HEK293 (cell line): ENCODE measurements around the gene DHX40.

ENCODE experiments used
- CTCF ChIA-PET: fragments of 350-600 bp; formaldehyde crosslinking; extraction: SDS; loops from one replicate; lab custom pipeline; 2021; ENCODE audit warnings: antibody characterized with exemption; lab: Yijun Ruan, JAX
- POLR2A ChIA-PET: fragments of 300-600 bp; formaldehyde crosslinking; extraction: SDS; loops from one replicate; lab custom pipeline; 2020; ENCODE audit warnings: antibody characterized with exemption, inconsistent platforms; lab: Yijun Ruan, JAX
- H3K27ac ChIP-seq: fragments of 200-500 bp; sonication (Bioruptor generic); 2 replicates; pipeline ENCODE4 v1.5.1; 2014; ENCODE audit warnings: low read depth, low read length, control low read depth, inconsistent platforms; ENCODE audit errors: extremely low read depth
- H3K36me3 ChIP-seq, 2 experiments: fragments of 200-500 bp in 1 of 2; sonication (Bioruptor generic) in 1 of 2; 1 replicate in 1 of 2; 2 replicates in 1 of 2; pipeline ENCODE4 v1.5.1; 2014 to 2017; ENCODE audit warnings: inconsistent platforms in 2 of 2, low read length in 2 of 2; ENCODE audit not compliant: control insufficient read depth in 2 of 2, insufficient read depth in 1 of 2
- H3K4me1 ChIP-seq: fragments of 200-500 bp; sonication (Bioruptor generic); 2 replicates; pipeline ENCODE4 v1.5.1; 2014; ENCODE audit warnings: mild to moderate bottlenecking, low read length, inconsistent platforms; ENCODE audit not compliant: control insufficient read depth, insufficient read depth
- H3K4me3 ChIP-seq: 2 replicates; pipeline ENCODE4 v1.5.1; 2011; ENCODE audit warnings: low read depth, mild to moderate bottlenecking, control low read depth, low read length, moderate library complexity
- H3K9me3 ChIP-seq: fragments of 200-500 bp; sonication (Bioruptor generic); 2 replicates; pipeline ENCODE4 v1.5.1; 2014; ENCODE audit warnings: low read depth, low read length, inconsistent platforms; ENCODE audit not compliant: control insufficient read depth, insufficient read depth
- GLI2 ChIP-seq: fragments of 450-650 bp; formaldehyde crosslinking; IDR thresholded peaks from 2 replicates; pipeline ENCODE4; 2017; ENCODE audit warnings: missing biosample characterization, missing genetic modification characterization, low read depth, borderline replicate concordance
- KLF10 ChIP-seq: fragments of 450-650 bp; IDR thresholded peaks from 2 replicates; pipeline ENCODE4 v1.5.1; 2018; ENCODE audit warnings: missing biosample characterization, mild to moderate bottlenecking, missing genetic modification characterization
- MYNN ChIP-seq: fragments of 450-650 bp; formaldehyde crosslinking; IDR thresholded peaks from 2 replicates; pipeline ENCODE4 v1.5.1; 2016; ENCODE audit warnings: missing biosample characterization, missing genetic modification characterization, borderline replicate concordance
- REPIN1 ChIP-seq: fragments of 450-650 bp; formaldehyde crosslinking; IDR thresholded peaks from 2 replicates; pipeline ENCODE4 v1.5.1; 2017; ENCODE audit warnings: missing biosample characterization, missing genetic modification characterization, low read depth
- WT1 ChIP-seq: fragments of 450-650 bp; formaldehyde crosslinking; IDR thresholded peaks from 2 replicates; pipeline ENCODE4 v1.5.1; 2016; ENCODE audit warnings: missing biosample characterization, missing genetic modification characterization
- ZBTB1 ChIP-seq: fragments of 450-650 bp; formaldehyde crosslinking; IDR thresholded peaks from 2 replicates; pipeline ENCODE4 v1.5.1; 2016; ENCODE audit warnings: missing biosample characterization, missing genetic modification characterization
- ZBTB10 ChIP-seq: fragments of 450-650 bp; formaldehyde crosslinking; IDR thresholded peaks from 2 replicates; pipeline ENCODE4 v1.5.1; 2016; ENCODE audit warnings: missing biosample characterization, missing genetic modification characterization
- ZFP69B ChIP-seq: fragments of 450-650 bp; formaldehyde crosslinking; IDR thresholded peaks from 2 replicates; pipeline ENCODE4 v1.5.1; 2016; ENCODE audit warnings: missing biosample characterization, missing genetic modification characterization
- ZNF155 ChIP-seq: fragments of 450-650 bp; formaldehyde crosslinking; IDR thresholded peaks from 2 replicates; pipeline ENCODE4 v1.5.1; 2016; ENCODE audit warnings: missing biosample characterization, missing genetic modification characterization
- ZNF214 ChIP-seq: fragments of 450-650 bp; formaldehyde crosslinking; IDR thresholded peaks from 2 replicates; pipeline ENCODE4 v1.5.1; 2017; ENCODE audit warnings: missing biosample characterization, mild to moderate bottlenecking, missing genetic modification characterization, borderline replicate concordance
- ZNF311 ChIP-seq: fragments of 450-650 bp; formaldehyde crosslinking; IDR thresholded peaks from 2 replicates; pipeline ENCODE4 v1.5.1; 2017; ENCODE audit warnings: missing biosample characterization, missing genetic modification characterization, borderline replicate concordance
- ZNF362 ChIP-seq: fragments of 450-650 bp; formaldehyde crosslinking; IDR thresholded peaks from 2 replicates; pipeline ENCODE4 v1.5.1; 2016; ENCODE audit warnings: missing biosample characterization, missing genetic modification characterization
- ZNF391 ChIP-seq: fragments of 450-650 bp; formaldehyde crosslinking; IDR thresholded peaks from 2 replicates; pipeline ENCODE4 v1.5.1; 2016; ENCODE audit warnings: low read depth, missing biosample characterization, missing genetic modification characterization, borderline replicate concordance
- ZNF473 ChIP-seq: fragments of 450-650 bp; formaldehyde crosslinking; IDR thresholded peaks from 2 replicates; pipeline ENCODE4 v1.5.1; 2017; ENCODE audit warnings: missing biosample characterization, missing genetic modification characterization
- ZNF501 ChIP-seq: fragments of 450-650 bp; formaldehyde crosslinking; IDR thresholded peaks from 2 replicates; pipeline ENCODE4 v1.5.1; 2016; ENCODE audit warnings: missing biosample characterization, missing genetic modification characterization
- ZNF548 ChIP-seq: fragments of 450-650 bp; formaldehyde crosslinking; IDR thresholded peaks from 2 replicates; pipeline ENCODE4 v1.5.1; 2016; ENCODE audit warnings: missing biosample characterization, missing genetic modification characterization
- ZNF580 ChIP-seq: fragments of 450-650 bp; formaldehyde crosslinking; IDR thresholded peaks from 2 replicates; pipeline ENCODE4 v1.5.1; 2016; ENCODE audit warnings: missing biosample characterization, missing genetic modification characterization
- ZNF623 ChIP-seq: fragments of 450-650 bp; formaldehyde crosslinking; IDR thresholded peaks from 2 replicates; pipeline ENCODE4 v1.5.1; 2016; ENCODE audit warnings: missing biosample characterization, missing genetic modification characterization
- ZNF629 ChIP-seq: fragments of 450-650 bp; formaldehyde crosslinking; IDR thresholded peaks from 2 replicates; pipeline ENCODE4 v1.5.1; 2017; ENCODE audit warnings: missing biosample characterization, missing genetic modification characterization
- ZNF747 ChIP-seq: fragments of 450-650 bp; formaldehyde crosslinking; IDR thresholded peaks from 2 replicates; pipeline ENCODE4 v1.5.1; 2016; ENCODE audit warnings: missing biosample characterization, missing genetic modification characterization
- ZNF777 ChIP-seq: fragments of 450-650 bp; formaldehyde crosslinking; IDR thresholded peaks from 2 replicates; pipeline ENCODE4 v1.5.1; 2017; ENCODE audit warnings: missing biosample characterization, missing genetic modification characterization, borderline replicate concordance
- TF ChIP-seq, protein P1 (sequence below): fragments of 450-650 bp; formaldehyde crosslinking; conservative IDR thresholded peaks from 2 replicates; pipeline ENCODE4 v1.5.1; 2016; ENCODE audit warnings: low read depth, missing biosample characterization, missing genetic modification characterization
- TF ChIP-seq, protein P2 (sequence below): fragments of 450-650 bp; formaldehyde crosslinking; IDR thresholded peaks from 2 replicates; pipeline ENCODE4 v1.5.1; 2016; ENCODE audit warnings: missing biosample characterization, missing genetic modification characterization
- TF ChIP-seq, protein P3 (sequence below): sonication (generic); formaldehyde crosslinking; IDR thresholded peaks from 2 replicates; pipeline ENCODE4 v1.8.1; 2022; ENCODE audit warnings: mild to moderate bottlenecking, moderate library complexity, missing genetic modification reagents

DHX40 gene

GRCh38 chr17:59533694-59534093 is 31.7 kb upstream of the DHX40 start:
- no peaks in the 10 kb centered on the region for H3K4me1 ChIP-seq
- H3K36me3 ChIP-seq: no peaks in the 10 kb centered on the region
- TF ChIP-seq ZNF362 (no peak), GLI2 (tag by site-specific recombination) (no peak), ZNF623 (tag by site-specific recombination) (no peak), REPIN1 (tag by site-specific recombination) (no peak), ZNF311 (tag by site-specific recombination) (no peak), ZNF473 (no peak), ZNF214 (tag by site-specific recombination) (no peak), ZNF629 (tag by site-specific recombination) (no peak)
- TF ChIP-seq, protein P1, sequence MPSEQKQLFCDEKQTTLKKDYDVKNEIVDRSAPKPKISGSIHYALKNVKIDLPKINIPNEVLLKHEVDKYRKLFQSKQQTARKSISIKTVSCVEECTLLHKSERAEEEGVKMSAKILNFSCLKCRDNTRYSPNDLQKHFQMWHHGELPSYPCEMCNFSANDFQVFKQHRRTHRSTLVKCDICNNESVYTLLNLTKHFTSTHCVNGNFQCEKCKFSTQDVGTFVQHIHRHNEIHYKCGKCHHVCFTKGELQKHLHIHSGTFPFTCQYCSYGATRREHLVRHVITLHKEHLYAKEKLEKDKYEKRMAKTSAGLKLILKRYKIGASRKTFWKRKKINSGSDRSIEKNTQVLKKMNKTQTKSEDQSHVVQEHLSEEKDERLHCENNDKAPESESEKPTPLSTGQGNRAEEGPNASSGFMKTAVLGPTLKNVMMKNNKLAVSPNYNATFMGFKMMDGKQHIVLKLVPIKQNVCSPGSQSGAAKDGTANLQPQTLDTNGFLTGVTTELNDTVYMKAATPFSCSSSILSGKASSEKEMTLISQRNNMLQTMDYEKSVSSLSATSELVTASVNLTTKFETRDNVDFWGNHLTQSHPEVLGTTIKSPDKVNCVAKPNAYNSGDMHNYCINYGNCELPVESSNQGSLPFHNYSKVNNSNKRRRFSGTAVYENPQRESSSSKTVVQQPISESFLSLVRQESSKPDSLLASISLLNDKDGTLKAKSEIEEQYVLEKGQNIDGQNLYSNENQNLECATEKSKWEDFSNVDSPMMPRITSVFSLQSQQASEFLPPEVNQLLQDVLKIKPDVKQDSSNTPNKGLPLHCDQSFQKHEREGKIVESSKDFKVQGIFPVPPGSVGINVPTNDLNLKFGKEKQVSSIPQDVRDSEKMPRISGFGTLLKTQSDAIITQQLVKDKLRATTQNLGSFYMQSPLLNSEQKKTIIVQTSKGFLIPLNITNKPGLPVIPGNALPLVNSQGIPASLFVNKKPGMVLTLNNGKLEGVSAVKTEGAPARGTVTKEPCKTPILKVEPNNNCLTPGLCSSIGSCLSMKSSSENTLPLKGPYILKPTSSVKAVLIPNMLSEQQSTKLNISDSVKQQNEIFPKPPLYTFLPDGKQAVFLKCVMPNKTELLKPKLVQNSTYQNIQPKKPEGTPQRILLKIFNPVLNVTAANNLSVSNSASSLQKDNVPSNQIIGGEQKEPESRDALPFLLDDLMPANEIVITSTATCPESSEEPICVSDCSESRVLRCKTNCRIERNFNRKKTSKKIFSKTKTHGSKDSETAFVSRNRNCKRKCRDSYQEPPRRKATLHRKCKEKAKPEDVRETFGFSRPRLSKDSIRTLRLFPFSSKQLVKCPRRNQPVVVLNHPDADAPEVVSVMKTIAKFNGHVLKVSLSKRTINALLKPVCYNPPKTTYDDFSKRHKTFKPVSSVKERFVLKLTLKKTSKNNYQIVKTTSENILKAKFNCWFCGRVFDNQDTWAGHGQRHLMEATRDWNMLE (tag by site-specific recombination): no peak
- CTCF ChIA-PET: interaction anchor here (0.7 to 2.7 kb wide), 3 partner anchors 12 to 420 kb away, joined by 3 to 19 read pairs (median 5); no protein-coding TSS in a partner anchor
- POLR2A ChIA-PET: no interaction called here
- no peak overlapping the region for H3K4me3 ChIP-seq
- no peaks in the 10 kb centered on the region for H3K9me3 ChIP-seq
- H3K27ac ChIP-seq: no peak overlapping the region

DNA sequence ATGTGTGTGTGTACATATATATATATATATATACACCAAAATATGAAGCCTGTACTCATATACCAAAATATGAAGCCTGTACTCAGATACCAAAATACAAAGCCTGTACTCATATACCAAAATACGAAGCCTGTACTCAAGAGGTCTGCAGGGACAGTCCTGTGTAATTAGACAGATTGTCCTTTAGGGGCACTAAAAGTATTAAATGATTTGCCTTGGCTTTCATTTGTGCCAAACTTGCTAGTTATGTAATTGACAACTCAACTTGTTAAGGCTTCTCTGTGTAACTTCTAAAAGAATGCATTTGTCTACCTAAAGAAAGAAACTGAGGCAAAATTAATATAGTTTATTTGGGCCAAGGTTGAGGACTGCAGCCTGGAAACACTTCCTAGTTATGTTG is 30.8 kb upstream of the DHX40 start:
- H3K4me1 ChIP-seq: no peaks in the 10 kb centered on the region
- H3K27ac ChIP-seq: no peak overlapping the region
- no peaks in the 10 kb centered on the region for H3K9me3 ChIP-seq
- H3K4me3 ChIP-seq: no peak overlapping the region
- H3K36me3 ChIP-seq: no peaks in the 10 kb centered on the region
- ChIA-PET POLR2A (no interaction called here), CTCF (no interaction called here)
- TF ChIP-seq, protein P2, sequence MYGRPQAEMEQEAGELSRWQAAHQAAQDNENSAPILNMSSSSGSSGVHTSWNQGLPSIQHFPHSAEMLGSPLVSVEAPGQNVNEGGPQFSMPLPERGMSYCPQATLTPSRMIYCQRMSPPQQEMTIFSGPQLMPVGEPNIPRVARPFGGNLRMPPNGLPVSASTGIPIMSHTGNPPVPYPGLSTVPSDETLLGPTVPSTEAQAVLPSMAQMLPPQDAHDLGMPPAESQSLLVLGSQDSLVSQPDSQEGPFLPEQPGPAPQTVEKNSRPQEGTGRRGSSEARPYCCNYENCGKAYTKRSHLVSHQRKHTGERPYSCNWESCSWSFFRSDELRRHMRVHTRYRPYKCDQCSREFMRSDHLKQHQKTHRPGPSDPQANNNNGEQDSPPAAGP (tag by site-specific recombination): no peak
- TF ChIP-seq, protein P3, sequence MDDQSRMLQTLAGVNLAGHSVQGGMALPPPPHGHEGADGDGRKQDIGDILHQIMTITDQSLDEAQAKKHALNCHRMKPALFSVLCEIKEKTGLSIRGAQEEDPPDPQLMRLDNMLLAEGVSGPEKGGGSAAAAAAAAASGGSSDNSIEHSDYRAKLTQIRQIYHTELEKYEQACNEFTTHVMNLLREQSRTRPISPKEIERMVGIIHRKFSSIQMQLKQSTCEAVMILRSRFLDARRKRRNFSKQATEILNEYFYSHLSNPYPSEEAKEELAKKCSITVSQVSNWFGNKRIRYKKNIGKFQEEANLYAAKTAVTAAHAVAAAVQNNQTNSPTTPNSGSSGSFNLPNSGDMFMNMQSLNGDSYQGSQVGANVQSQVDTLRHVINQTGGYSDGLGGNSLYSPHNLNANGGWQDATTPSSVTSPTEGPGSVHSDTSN (CRISPR knock-in tag): no peak
- TF ChIP-seq ZNF155 (no peak), ZBTB1 (tag by site-specific recombination) (no peak), ZBTB10 (tag by site-specific recombination) (no peak), WT1 (tag by site-specific recombination) (no peak), ZFP69B (tag by site-specific recombination) (no peak), MYNN (no peak), ZNF548 (tag by site-specific recombination) (no peak), ZNF391 (no peak), ZNF747 (tag by site-specific recombination) (no peak), ZNF580 (tag by site-specific recombination) (no peak), ZNF501 (tag by site-specific recombination) (no peak), KLF10 (tag by site-specific recombination) (no peak), ZNF777 (tag by site-specific recombination) (no peak)
